ENCODE data around the gene VDAC1. TPM values are rescaled to one million over a fixed set of nuclear protein-coding genes. Genes with fewer than 3 reads are reported as not detected.

VDAC1 gene
- total and polyA plus RNA-seq, 4 donors = 72.2 to 126 (median 96.4) TPM

- intact Hi-C loops (cut with DNase I) = loop anchor here in 1 of 2 donors (10.0 kb wide), 1 partner anchor 105 kb away; no protein-coding TSS in a partner anchor
- DNase-seq = no peak
- Histone ChIP-seq H3K27ac (ENCODE audit: low read depth in 1 of 2, low read length in 2 of 2) (no peak overlapping the region), H3K4me1 (ENCODE audit: control insufficient read depth in 1 of 2, insufficient read depth in 2 of 2, low read length in 2 of 2) (peaks cover 0 to 2% of the 10 kb centered on the region in 2 donors), H3K27me3 (ENCODE audit: control insufficient read depth in 1 of 2, insufficient read depth in 2 of 2, low read length in 1 of 2) (no peaks in the 10 kb centered on the region), H3K4me3 (ENCODE audit: low read length in 2 of 2) (no peak overlapping the region), H3K9me3 (ENCODE audit: control insufficient read depth, low read length) (no peaks in the 10 kb centered on the region), H3K36me3 (ENCODE audit: control insufficient read depth in 1 of 2, insufficient read depth in 2 of 2, low read length in 1 of 2) (peaks cover 0 to 8% of the 10 kb centered on the region in 2 donors)
- no peak for ATAC-seq (ENCODE audit: low FRiP score)
- 80 to 81% methylated on average over 7 of the region's 7 CpGs for WGBS, 2 donors
Observed at GRCh38 chr5:133969654-133970324, 35.0 kb downstream of the VDAC1 start.

GRCh38 chr5:133968204-133968980 lies 36.4 kb downstream of the VDAC1 start, which contains the start of gene C5orf15:
C5orf15 (minus strand) TSS chr5:133968625; CDS start chr5:133968584, 41 bp downstream.
- ATAC-seq (ENCODE audit: low FRiP score) (peak; percentile 99), DNase-seq (peak; percentile 98 to 99)
- Histone ChIP-seq H3K36me3 (ENCODE audit: control insufficient read depth in 1 of 2, insufficient read depth in 2 of 2, low read length in 1 of 2) (peaks cover 0 to 3% of the 10 kb centered on the region in 2 donors), H3K9me3 (ENCODE audit: control insufficient read depth, low read length) (no peaks in the 10 kb centered on the region), H3K27ac (ENCODE audit: low read depth in 1 of 2, low read length in 2 of 2) (peak within 1 kb of the TSS; percentile 76 to 86), H3K4me1 (ENCODE audit: control insufficient read depth in 1 of 2, insufficient read depth in 2 of 2, low read length in 2 of 2) (peaks cover 0 to 2% of the 10 kb centered on the region in 2 donors), H3K27me3 (ENCODE audit: control insufficient read depth in 1 of 2, insufficient read depth in 2 of 2, low read length in 1 of 2) (no peaks in the 10 kb centered on the region), H3K4me3 (ENCODE audit: low read length in 2 of 2) (peak within 1 kb of the TSS; percentile 50 to 51)
- 0% methylated on average over 46 to 48 of the region's 48 CpGs for WGBS, 2 donors
- intact Hi-C loops (cut with DNase I) = loop anchor here (1.0 kb wide), 2 partner anchors 15 to 36 kb away; partner anchors contain the start of gene VDAC1 (in 1 of the 2)

- H3K36me3 ChIP-seq (ENCODE audit: control insufficient read depth in 1 of 2, insufficient read depth in 2 of 2, low read length in 1 of 2) = peaks cover 0 to 3% of the 10 kb centered on the region in 2 donors
- H3K4me1 ChIP-seq (ENCODE audit: control insufficient read depth in 1 of 2, insufficient read depth in 2 of 2, low read length in 2 of 2) = peaks cover 0 to 3% of the 10 kb centered on the region in 2 donors
- ATAC-seq (ENCODE audit: low FRiP score) (peak; percentile 64), DNase-seq (no peak)
- intact Hi-C loops (cut with DNase I) = loop anchor here (1.0 kb wide), 2 partner anchors 14 to 37 kb away; partner anchors contain the start of gene VDAC1 (in 1 of the 2)
- H3K27me3 ChIP-seq (ENCODE audit: control insufficient read depth in 1 of 2, insufficient read depth in 2 of 2, low read length in 1 of 2) = no peaks in the 10 kb centered on the region
- 0 to 2% methylated on average over 12 of the region's 12 CpGs for WGBS, 2 donors
- H3K4me3 ChIP-seq (ENCODE audit: low read length in 2 of 2) = peak overlapping the region; percentile 50
- peak overlapping the region; percentile 76 to 86 for H3K27ac ChIP-seq (ENCODE audit: low read depth in 1 of 2, low read length in 2 of 2)
- no peaks in the 10 kb centered on the region for H3K9me3 ChIP-seq (ENCODE audit: control insufficient read depth, low read length)
Observed at GRCh38 chr5:133967698-133968203, 37.0 kb downstream of the VDAC1 start.

- no peak for ATAC-seq (ENCODE audit: low FRiP score)
- no peak overlapping the region for H3K27ac ChIP-seq (ENCODE audit: low read depth in 1 of 2, low read length in 2 of 2)
Observed at GRCh38 chr5:133967124-133967523, 37.7 kb downstream of the VDAC1 start.

GRCh38 chr5:133966090-133966489 lies 38.7 kb downstream of the VDAC1 start:
- H3K27me3 ChIP-seq (ENCODE audit: control insufficient read depth in 1 of 2, insufficient read depth in 2 of 2, low read length in 1 of 2) = no peaks in the 10 kb centered on the region
- no peaks in the 10 kb centered on the region for H3K9me3 ChIP-seq (ENCODE audit: control insufficient read depth, low read length)
- WGBS, 2 donors = 94 to 98% methylated on average over 10 of the region's 10 CpGs
- DNase-seq (no peak), ATAC-seq (ENCODE audit: low FRiP score) (no peak)
- no peak overlapping the region for H3K27ac ChIP-seq (ENCODE audit: low read depth in 1 of 2, low read length in 2 of 2)
- peaks cover 0 to 10% of the 10 kb centered on the region in 2 donors for H3K4me1 ChIP-seq (ENCODE audit: control insufficient read depth in 1 of 2, insufficient read depth in 2 of 2, low read length in 2 of 2)
- H3K4me3 ChIP-seq (ENCODE audit: low read length in 2 of 2) = no peak overlapping the region
- H3K36me3 ChIP-seq (ENCODE audit: control insufficient read depth in 1 of 2, insufficient read depth in 2 of 2, low read length in 1 of 2) = no peaks in the 10 kb centered on the region
- intact Hi-C loops (cut with DNase I) = no loop called here

More at GRCh38 chr5:133967124-133967523, 37.7 kb downstream of the VDAC1 start:
- DNase-seq = no peak
- Histone ChIP-seq H3K9me3 (ENCODE audit: control insufficient read depth, low read length) (no peaks in the 10 kb centered on the region), H3K27me3 (ENCODE audit: control insufficient read depth in 1 of 2, insufficient read depth in 2 of 2, low read length in 1 of 2) (no peaks in the 10 kb centered on the region), H3K36me3 (ENCODE audit: control insufficient read depth in 1 of 2, insufficient read depth in 2 of 2, low read length in 1 of 2) (peaks cover 0 to 3% of the 10 kb centered on the region in 2 donors), H3K4me1 (ENCODE audit: control insufficient read depth in 1 of 2, insufficient read depth in 2 of 2, low read length in 2 of 2) (peaks cover 0 to 9% of the 10 kb centered on the region in 2 donors), H3K4me3 (ENCODE audit: low read length in 2 of 2) (no peak overlapping the region)
- intact Hi-C loops (cut with DNase I) = no loop called here
- 30 to 32% methylated on average over 5 of the region's 5 CpGs for WGBS, 2 donors

- Histone ChIP-seq H3K4me1 (ENCODE audit: control insufficient read depth in 1 of 2, insufficient read depth in 2 of 2, low read length in 2 of 2) (peaks cover 0 to 10% of the 10 kb centered on the region in 2 donors), H3K27ac (ENCODE audit: low read depth in 1 of 2, low read length in 2 of 2) (no peak overlapping the region), H3K4me3 (ENCODE audit: low read length in 2 of 2) (no peak overlapping the region), H3K36me3 (ENCODE audit: control insufficient read depth in 1 of 2, insufficient read depth in 2 of 2, low read length in 1 of 2) (no peaks in the 10 kb centered on the region), H3K9me3 (ENCODE audit: control insufficient read depth, low read length) (no peaks in the 10 kb centered on the region), H3K27me3 (ENCODE audit: control insufficient read depth in 1 of 2, insufficient read depth in 2 of 2, low read length in 1 of 2) (no peaks in the 10 kb centered on the region)
- 96 to 97% methylated on average over 2 of the region's 2 CpGs for WGBS, 2 donors
- intact Hi-C loops (cut with DNase I) = no loop called here
- no peak for DNase-seq
- no peak for ATAC-seq (ENCODE audit: low FRiP score)
Observed at GRCh38 chr5:133963493-133964128, 41.2 kb downstream of the VDAC1 start.

GRCh38 chr5:133962801-133963476 lies 41.8 kb downstream of the VDAC1 start:
- WGBS, 2 donors = 48 to 49% methylated on average over 2 of the region's 2 CpGs
- H3K27ac ChIP-seq (ENCODE audit: low read depth in 1 of 2, low read length in 2 of 2) = peak overlapping the region in 1 of 2 donors; percentile 49
- H3K4me1 ChIP-seq (ENCODE audit: control insufficient read depth in 1 of 2, insufficient read depth in 2 of 2, low read length in 2 of 2) = peaks cover 0 to 10% of the 10 kb centered on the region in 2 donors
- H3K9me3 ChIP-seq (ENCODE audit: control insufficient read depth, low read length) = no peaks in the 10 kb centered on the region
- ATAC-seq (ENCODE audit: low FRiP score) = no peak
- intact Hi-C loops (cut with DNase I) = no loop called here
- H3K4me3 ChIP-seq (ENCODE audit: low read length in 2 of 2) = no peak overlapping the region
- H3K27me3 ChIP-seq (ENCODE audit: control insufficient read depth in 1 of 2, insufficient read depth in 2 of 2, low read length in 1 of 2) = no peaks in the 10 kb centered on the region
- no peaks in the 10 kb centered on the region for H3K36me3 ChIP-seq (ENCODE audit: control insufficient read depth in 1 of 2, insufficient read depth in 2 of 2, low read length in 1 of 2)
- no peak for DNase-seq

GRCh38 chr5:133962131-133962530 lies 42.6 kb downstream of the VDAC1 start:
- no peak overlapping the region for H3K4me3 ChIP-seq (ENCODE audit: low read length in 2 of 2)

More at GRCh38 chr5:133962131-133962530, 42.6 kb downstream of the VDAC1 start:
- intact Hi-C loops (cut with DNase I) = no loop called here
- WGBS, 2 donors = 79 to 86% methylated on average over 2 of the region's 2 CpGs
- H3K27ac ChIP-seq (ENCODE audit: low read depth in 1 of 2, low read length in 2 of 2) = no peak overlapping the region
- no peaks in the 10 kb centered on the region for H3K9me3 ChIP-seq (ENCODE audit: control insufficient read depth, low read length)
- no peaks in the 10 kb centered on the region for H3K27me3 ChIP-seq (ENCODE audit: control insufficient read depth in 1 of 2, insufficient read depth in 2 of 2, low read length in 1 of 2)
- DNase-seq (no peak), ATAC-seq (ENCODE audit: low FRiP score) (no peak)
- no peaks in the 10 kb centered on the region for H3K36me3 ChIP-seq (ENCODE audit: control insufficient read depth in 1 of 2, insufficient read depth in 2 of 2, low read length in 1 of 2)
- H3K4me1 ChIP-seq (ENCODE audit: control insufficient read depth in 1 of 2, insufficient read depth in 2 of 2, low read length in 2 of 2) = peaks cover 0 to 10% of the 10 kb centered on the region in 2 donors

All from aorta (tissue), 5 donors.